Astrocyte (in vitro differentiated cells and primary cell): ENCODE results near the gene TELO2. TPM values are rescaled to one million over a fixed set of nuclear protein-coding genes. Genes with fewer than 3 reads are reported as not detected.

Experiments used
- DNase-seq: peaks from one replicate; pipeline ENCODE4 v3.0.0-alpha.2; 2010; ENCODE audit warnings: low read depth
- FAIRE-seq: peaks from 2 replicates; lab custom pipeline; 2011; peaks lifted over from hg19 to GRCh38; lab: Jason Lieb, UNC
- H2AFZ ChIP-seq: 2 replicates; pipeline ENCODE4 v1.6.0; 2012; ENCODE audit warnings: low read depth, low read length, inconsistent platforms
- H3K27ac ChIP-seq: 2 replicates; pipeline ENCODE4 v1.5.1; 2011; ENCODE audit warnings: low read depth, low read length, inconsistent platforms
- H3K27me3 ChIP-seq: 2 replicates; pipeline ENCODE4 v1.6.0; 2011; ENCODE audit warnings: low read length, inconsistent platforms; ENCODE audit not compliant: insufficient read depth
- H3K36me3 ChIP-seq: 2 replicates; pipeline ENCODE4 v1.5.1; 2011; ENCODE audit warnings: low read length, inconsistent platforms; ENCODE audit not compliant: insufficient read depth
- H3K4me1 ChIP-seq: 2 replicates; pipeline ENCODE4 v1.5.1; 2011; ENCODE audit warnings: low read length, inconsistent platforms; ENCODE audit not compliant: insufficient read depth
- H3K4me2 ChIP-seq: 2 replicates; pipeline ENCODE4 v1.6.0; 2012; ENCODE audit warnings: low read length, inconsistent platforms
- H3K4me3 ChIP-seq: 2 replicates; pipeline ENCODE4 v1.5.1; 2011; ENCODE audit warnings: low read depth, mild to moderate bottlenecking, low read length, inconsistent platforms; ENCODE audit not compliant: insufficient read depth
- H3K79me2 ChIP-seq: 2 replicates; pipeline ENCODE4 v1.6.0; 2012; ENCODE audit warnings: mild to moderate bottlenecking, low read length, inconsistent platforms; ENCODE audit not compliant: insufficient read depth
- H3K9ac ChIP-seq: 2 replicates; pipeline ENCODE4 v1.6.0; 2012; ENCODE audit warnings: mild to moderate bottlenecking, low read length, inconsistent platforms
- H3K9me3 ChIP-seq: 2 replicates; pipeline ENCODE4 v1.5.1; 2012; ENCODE audit warnings: low read depth, mild to moderate bottlenecking, low read length, inconsistent platforms; ENCODE audit not compliant: insufficient read depth
- H4K20me1 ChIP-seq: 2 replicates; pipeline ENCODE4 v1.6.0; 2012; ENCODE audit warnings: low read length, inconsistent platforms; ENCODE audit not compliant: insufficient read depth
- H3K27ac Mint-ChIP-seq: one replicate; pipeline ENCODE4 v1.8.0; 2021; ENCODE audit warnings: mild to moderate bottlenecking, mixed read lengths; ENCODE audit not compliant: unreplicated experiment
- H3K27me3 Mint-ChIP-seq: one replicate; pipeline ENCODE4 v1.8.0; 2021; ENCODE audit warnings: low read depth, mixed read lengths; ENCODE audit not compliant: unreplicated experiment
- H3K36me3 Mint-ChIP-seq: one replicate; pipeline ENCODE4 v1.8.0; 2021; ENCODE audit warnings: low read depth, mixed read lengths; ENCODE audit not compliant: unreplicated experiment
- H3K4me1 Mint-ChIP-seq: one replicate; pipeline ENCODE4 v1.8.0; 2021; ENCODE audit warnings: low read depth, mixed read lengths; ENCODE audit not compliant: unreplicated experiment
- H3K4me3 Mint-ChIP-seq: one replicate; pipeline ENCODE4 v1.8.0; 2021; ENCODE audit warnings: mild to moderate bottlenecking, moderate library complexity, mixed read lengths; ENCODE audit not compliant: unreplicated experiment
- H3K9me3 Mint-ChIP-seq: one replicate; pipeline ENCODE4 v1.8.0; 2021; ENCODE audit warnings: mild to moderate bottlenecking, mixed read lengths; ENCODE audit not compliant: unreplicated experiment
- EZH2 ChIP-seq: IDR thresholded peaks from 2 replicates; pipeline ENCODE4 v1.6.1; 2012; ENCODE audit warnings: mild to moderate bottlenecking, low read length, inconsistent platforms; ENCODE audit not compliant: insufficient read depth
- total RNA-seq: library from RNA; stranded (reverse); gene quantifications from 2 replicates; pipeline ENCODE4 v1.2.1, GENCODE V29; 2021
- TF ChIP-seq, protein P1 (sequence below): IDR thresholded peaks from 2 replicates; pipeline ENCODE4 v1.5.1; 2011; ENCODE audit warnings: low read depth, mild to moderate bottlenecking, inconsistent platforms, low read length, moderate library complexity; ENCODE audit not compliant: insufficient read depth

The TELO2 gene
- total RNA-seq, 1 donor from 2014 or later, result 21.1 TPM

- Mint-ChIP-seq H3K4me1 (peaks cover 4% of the 10 kb centered on the region), H3K36me3 (peaks cover 18% of the 10 kb centered on the region), H3K27ac (no peak overlapping the region), H3K27me3 (no peaks in the 10 kb centered on the region), H3K9me3 (no peaks in the 10 kb centered on the region), H3K4me3 (no peak overlapping the region)
- TF ChIP-seq, protein P1, sequence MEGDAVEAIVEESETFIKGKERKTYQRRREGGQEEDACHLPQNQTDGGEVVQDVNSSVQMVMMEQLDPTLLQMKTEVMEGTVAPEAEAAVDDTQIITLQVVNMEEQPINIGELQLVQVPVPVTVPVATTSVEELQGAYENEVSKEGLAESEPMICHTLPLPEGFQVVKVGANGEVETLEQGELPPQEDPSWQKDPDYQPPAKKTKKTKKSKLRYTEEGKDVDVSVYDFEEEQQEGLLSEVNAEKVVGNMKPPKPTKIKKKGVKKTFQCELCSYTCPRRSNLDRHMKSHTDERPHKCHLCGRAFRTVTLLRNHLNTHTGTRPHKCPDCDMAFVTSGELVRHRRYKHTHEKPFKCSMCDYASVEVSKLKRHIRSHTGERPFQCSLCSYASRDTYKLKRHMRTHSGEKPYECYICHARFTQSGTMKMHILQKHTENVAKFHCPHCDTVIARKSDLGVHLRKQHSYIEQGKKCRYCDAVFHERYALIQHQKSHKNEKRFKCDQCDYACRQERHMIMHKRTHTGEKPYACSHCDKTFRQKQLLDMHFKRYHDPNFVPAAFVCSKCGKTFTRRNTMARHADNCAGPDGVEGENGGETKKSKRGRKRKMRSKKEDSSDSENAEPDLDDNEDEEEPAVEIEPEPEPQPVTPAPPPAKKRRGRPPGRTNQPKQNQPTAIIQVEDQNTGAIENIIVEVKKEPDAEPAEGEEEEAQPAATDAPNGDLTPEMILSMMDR, result no peak
- no peak for TF ChIP-seq EZH2
- Histone ChIP-seq H3K79me2 (no peaks in the 10 kb centered on the region), H3K27me3 (no peaks in the 10 kb centered on the region), H3K9me3 (no peaks in the 10 kb centered on the region), H3K4me1 (peaks cover 11% of the 10 kb centered on the region), H3K4me3 (no peak overlapping the region), H3K4me2 (no peak overlapping the region), H2AFZ (no peak overlapping the region), H4K20me1 (peaks cover 2% of the 10 kb centered on the region), H3K27ac (no peak overlapping the region), H3K36me3 (no peaks in the 10 kb centered on the region), H3K9ac (no peak overlapping the region)
- DNase-seq (no peak), FAIRE-seq (no peak)
Observed at GRCh38 chr16:1550069-1550468, 56.9 kb downstream of the TELO2 start.

DNA sequence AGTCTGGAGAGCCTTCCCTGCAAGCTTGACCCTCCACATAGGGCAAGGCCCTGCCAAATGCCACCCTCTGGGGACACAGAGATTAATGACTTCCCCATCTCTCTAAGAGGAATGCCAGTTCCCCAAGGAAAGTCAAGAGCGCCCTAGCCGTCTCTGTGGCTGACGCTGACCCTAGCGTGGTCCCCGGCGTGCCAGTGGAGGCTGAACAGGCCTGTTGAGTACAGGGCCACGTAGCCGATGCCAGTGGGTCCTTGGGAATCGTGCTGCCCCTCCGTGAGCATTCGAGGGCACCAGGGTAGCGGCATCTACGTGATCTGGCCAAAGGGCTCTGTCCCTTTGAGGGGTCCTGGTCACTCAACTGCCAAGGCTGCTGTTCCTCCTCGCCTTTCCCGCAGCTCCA, 57.5 kb downstream of the TELO2 start:
- Mint-ChIP-seq H3K4me1 (peaks cover 1% of the 10 kb centered on the region), H3K36me3 (peaks cover 24% of the 10 kb centered on the region), H3K9me3 (no peaks in the 10 kb centered on the region), H3K27me3 (no peaks in the 10 kb centered on the region), H3K27ac (no peak overlapping the region), H3K4me3 (no peak overlapping the region)
- H3K9me3 ChIP-seq, result no peaks in the 10 kb centered on the region
- H2AFZ ChIP-seq, result no peak overlapping the region
- H3K9ac ChIP-seq, result no peak overlapping the region
- no peaks in the 10 kb centered on the region for H3K79me2 ChIP-seq
- H3K4me2 ChIP-seq, result no peak overlapping the region
- no peak for TF ChIP-seq EZH2
- TF ChIP-seq, protein P1, result no peak
- no peak overlapping the region for H3K4me3 ChIP-seq
- no peak for DNase-seq
- H3K36me3 ChIP-seq, result no peaks in the 10 kb centered on the region
- no peak for FAIRE-seq
- H3K27me3 ChIP-seq, result no peaks in the 10 kb centered on the region
- H4K20me1 ChIP-seq, result peaks cover 2% of the 10 kb centered on the region
- no peak overlapping the region for H3K27ac ChIP-seq
- peaks cover 11% of the 10 kb centered on the region for H3K4me1 ChIP-seq

GRCh38 chr16:1551166-1551565, 58.0 kb downstream of the TELO2 start:
- no peak for FAIRE-seq
- Mint-ChIP-seq H3K27me3 (no peaks in the 10 kb centered on the region), H3K4me1 (peaks cover 1% of the 10 kb centered on the region), H3K9me3 (no peaks in the 10 kb centered on the region), H3K4me3 (no peak overlapping the region), H3K36me3 (peaks cover 24% of the 10 kb centered on the region), H3K27ac (no peak overlapping the region)
- no peak overlapping the region for H3K9ac ChIP-seq
- no peak overlapping the region for H3K4me2 ChIP-seq
- H2AFZ ChIP-seq, result no peak overlapping the region
- H4K20me1 ChIP-seq, result peaks cover 2% of the 10 kb centered on the region
- no peak for DNase-seq
- no peaks in the 10 kb centered on the region for H3K9me3 ChIP-seq
- H3K4me3 ChIP-seq, result no peak overlapping the region
- TF ChIP-seq, protein P1, result no peak
- TF ChIP-seq EZH2, result no peak
- no peak overlapping the region for H3K27ac ChIP-seq
- no peaks in the 10 kb centered on the region for H3K36me3 ChIP-seq
- no peaks in the 10 kb centered on the region for H3K79me2 ChIP-seq
- peaks cover 11% of the 10 kb centered on the region for H3K4me1 ChIP-seq
- H3K27me3 ChIP-seq, result no peaks in the 10 kb centered on the region
